GM12891 (cell line): Measurements from ENCODE around the gene SPOUT1.

Experiments used
- PAX5 ChIP-seq: IDR thresholded peaks from 2 replicates; pipeline ENCODE4 v1.6.1; 2011; ENCODE audit warnings: low read length, moderate library complexity, mild to moderate bottlenecking; ENCODE audit not compliant: insufficient read depth, severe bottlenecking
- POLR2A ChIP-seq: IDR thresholded peaks from 2 replicates; pipeline ENCODE4 v1.6.1; 2011; ENCODE audit warnings: low read depth, low read length, control low read depth
- POLR2AphosphoS5 ChIP-seq: IDR thresholded peaks from 2 replicates; pipeline ENCODE4 v1.6.1; 2011; ENCODE audit warnings: low read depth, low read length, control low read depth
- SPI1 ChIP-seq: IDR thresholded peaks from 2 replicates; pipeline ENCODE4 v1.6.1; 2011; ENCODE audit warnings: low read depth, low read length, control low read depth

DNA sequence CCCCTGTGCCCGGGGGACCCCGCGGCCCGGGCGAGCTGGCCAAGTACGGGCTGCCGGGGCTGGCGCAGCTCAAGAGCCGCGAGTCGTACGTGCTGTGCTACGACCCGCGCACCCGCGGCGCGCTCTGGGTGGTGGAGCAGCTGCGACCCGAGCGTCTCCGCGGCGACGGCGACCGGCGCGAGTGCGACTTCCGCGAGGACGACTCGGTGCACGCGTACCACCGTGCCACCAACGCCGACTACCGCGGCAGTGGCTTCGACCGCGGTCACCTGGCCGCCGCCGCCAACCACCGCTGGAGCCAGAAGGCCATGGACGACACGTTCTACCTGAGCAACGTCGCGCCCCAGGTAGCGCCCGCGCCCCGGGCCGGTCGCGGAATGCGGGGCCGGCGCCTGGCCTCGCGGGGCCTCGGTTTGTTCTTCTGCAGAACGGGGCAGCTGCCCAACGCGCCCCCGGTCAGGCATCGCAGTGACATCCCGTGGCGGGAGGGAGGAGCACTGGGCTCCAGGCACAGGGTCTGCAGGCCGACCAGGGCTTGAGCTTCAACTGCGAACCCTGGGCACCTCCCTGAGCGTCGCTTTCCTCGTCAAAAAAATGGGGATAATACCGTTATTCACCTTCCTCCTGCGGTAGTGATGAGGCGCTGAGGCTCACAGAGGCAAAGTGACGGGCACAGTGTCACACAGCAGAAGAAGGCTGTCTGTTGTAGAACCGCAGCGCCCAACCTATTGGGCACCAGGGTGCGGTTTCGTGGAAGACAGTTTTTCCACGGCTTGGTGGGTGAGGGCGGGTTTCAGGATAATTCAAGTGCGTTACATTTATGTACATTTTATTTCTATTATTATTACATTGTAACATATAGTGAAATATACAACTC, 10.5 kb downstream of the SPOUT1 start:
- TF ChIP-seq POLR2AphosphoS5 (no peak; the same call in 1 of the 2 replicates), PAX5 (no peak), POLR2A (no peak), SPI1 (no peak)
